Measurements from ENCODE around the gene DYRK4. TPM values are rescaled to one million over a fixed set of nuclear protein-coding genes. Genes with fewer than 3 reads are reported as not detected.

The DYRK4 gene
- polyA plus RNA-seq, 4 donors, result 23.7 to 63.3 (median 28.9) TPM

- H3K4me3 ChIP-seq (ENCODE audit: low read depth in 1 of 3, low read length in 3 of 3), result no peak overlapping the region
- FAIRE-seq (no peak), DNase-seq (no peak)
- no peaks in the 10 kb centered on the region for H3K27me3 ChIP-seq (ENCODE audit: control insufficient read depth in 3 of 3, insufficient read depth in 3 of 3, low read length in 3 of 3)
- WGBS, 3 donors, result 92 to 94% (median 92%) methylated on average over 4 of the region's 4 CpGs
- H3K36me3 ChIP-seq (ENCODE audit: control insufficient read depth in 3 of 3, insufficient read depth in 2 of 3, low read depth in 1 of 3, low read length in 3 of 3), result no peaks in the 10 kb centered on the region
- no peaks in the 10 kb centered on the region for H3K4me1 ChIP-seq (ENCODE audit: control insufficient read depth in 3 of 3, insufficient read depth in 2 of 3, low read depth in 1 of 3, low read length in 2 of 3)
- H3K9me3 ChIP-seq (ENCODE audit: control insufficient read depth in 2 of 2, insufficient read depth in 1 of 2, low read depth in 1 of 2, low read length in 1 of 2), result no peaks in the 10 kb centered on the region
- H3K27ac ChIP-seq (ENCODE audit: low read depth in 1 of 3, low read length in 2 of 3), result no peak overlapping the region
These were observed 7.3 kb downstream of the DYRK4 start for GRCh38 chr12:4569261-4569660.

- H3K36me3 ChIP-seq (ENCODE audit: control insufficient read depth in 3 of 3, insufficient read depth in 2 of 3, low read depth in 1 of 3, low read length in 3 of 3), result no peaks in the 10 kb centered on the region
- no peak for FAIRE-seq
- 80 to 94% (median 87%) methylated on average over 7 of the region's 7 CpGs for WGBS, 3 donors
These were observed 10.7 kb downstream of the DYRK4 start for GRCh38 chr12:4572680-4573079.

DNA sequence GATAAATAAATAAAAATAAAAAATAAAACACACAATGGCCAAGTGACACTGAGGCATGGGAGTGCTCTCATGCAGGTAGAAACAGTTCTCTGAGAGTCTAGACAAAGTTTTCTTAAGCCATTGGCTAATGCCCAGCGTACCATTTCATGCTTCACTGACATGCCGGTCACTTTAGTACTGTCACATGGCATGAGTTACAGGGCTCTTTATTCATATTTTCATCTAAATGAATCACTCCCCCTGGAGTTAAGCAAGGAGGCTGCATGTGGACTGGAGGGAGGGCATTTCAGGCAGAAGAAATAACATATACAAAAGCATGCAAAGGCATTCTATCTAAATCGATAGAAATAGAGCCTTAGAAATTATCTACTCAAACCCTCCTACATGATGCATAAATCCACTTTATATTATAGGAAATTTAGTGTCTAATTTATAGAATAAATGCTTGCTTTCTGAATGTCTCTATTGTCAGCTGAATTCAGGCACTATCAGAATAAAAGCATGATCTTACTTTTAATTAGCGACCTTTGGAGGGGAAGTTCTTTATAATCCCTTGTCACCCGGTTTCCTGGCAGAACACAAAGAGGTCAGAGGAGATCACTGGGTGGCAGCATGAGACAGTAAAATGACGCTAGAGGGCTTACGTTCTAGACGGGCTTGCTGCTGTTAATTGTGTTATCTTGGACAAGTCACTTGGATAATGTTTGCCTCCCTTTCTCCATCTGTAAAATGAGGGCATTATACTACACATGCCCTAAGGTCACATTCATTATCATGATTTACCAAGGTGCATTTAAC is 17.5 kb downstream of the DYRK4 start:
- H3K4me3 ChIP-seq (ENCODE audit: low read depth in 1 of 3, low read length in 3 of 3), result no peak overlapping the region
- H3K27me3 ChIP-seq (ENCODE audit: control insufficient read depth in 3 of 3, insufficient read depth in 3 of 3, low read length in 3 of 3), result no peaks in the 10 kb centered on the region
- H3K27ac ChIP-seq (ENCODE audit: low read depth in 1 of 3, low read length in 2 of 3), result no peak overlapping the region
- 21 to 37% (median 30%) methylated on average over 8 of the region's 8 CpGs for WGBS, 3 donors
- DNase-seq (peak; percentile 24 to 73), FAIRE-seq (no peak)
- H3K36me3 ChIP-seq (ENCODE audit: control insufficient read depth in 3 of 3, insufficient read depth in 2 of 3, low read depth in 1 of 3, low read length in 3 of 3), result no peaks in the 10 kb centered on the region
- H3K9me3 ChIP-seq (ENCODE audit: control insufficient read depth in 2 of 2, insufficient read depth in 1 of 2, low read depth in 1 of 2, low read length in 1 of 2), result no peaks in the 10 kb centered on the region
- H3K4me1 ChIP-seq (ENCODE audit: control insufficient read depth in 3 of 3, insufficient read depth in 2 of 3, low read depth in 1 of 3, low read length in 2 of 3), result no peaks in the 10 kb centered on the region

More at GRCh38 chr12:4572680-4573079, 10.7 kb downstream of the DYRK4 start:
- Histone ChIP-seq H3K27ac (ENCODE audit: low read depth in 1 of 3, low read length in 2 of 3) (no peak overlapping the region), H3K9me3 (ENCODE audit: control insufficient read depth in 2 of 2, insufficient read depth in 1 of 2, low read depth in 1 of 2, low read length in 1 of 2) (no peaks in the 10 kb centered on the region), H3K27me3 (ENCODE audit: control insufficient read depth in 3 of 3, insufficient read depth in 3 of 3, low read length in 3 of 3) (no peaks in the 10 kb centered on the region), H3K4me1 (ENCODE audit: control insufficient read depth in 3 of 3, insufficient read depth in 2 of 3, low read depth in 1 of 3, low read length in 2 of 3) (no peaks in the 10 kb centered on the region), H3K4me3 (ENCODE audit: low read depth in 1 of 3, low read length in 3 of 3) (no peak overlapping the region)
- no peak for DNase-seq

DNA sequence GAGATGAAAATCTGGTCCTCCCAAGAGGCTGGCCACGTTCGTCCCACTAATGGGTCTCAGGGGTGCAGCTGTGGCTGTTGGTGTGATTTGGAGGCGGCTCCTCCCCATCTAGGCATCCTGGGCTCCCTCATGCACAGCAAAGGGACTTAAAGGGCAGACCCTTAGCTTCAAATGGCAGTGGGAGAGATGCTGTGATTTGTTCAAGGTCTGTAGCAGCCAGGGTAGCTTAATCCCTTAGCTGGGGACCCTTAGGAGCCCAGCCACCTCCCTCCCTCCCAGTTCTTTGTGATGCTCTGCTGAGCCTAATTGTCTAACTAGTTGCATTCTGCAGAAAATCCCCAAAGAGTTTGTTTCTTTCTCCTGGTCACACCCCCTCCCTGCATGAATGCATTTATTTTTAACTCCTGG is 18.3 kb downstream of the DYRK4 start:
- Histone ChIP-seq H3K9me3 (ENCODE audit: control insufficient read depth in 2 of 2, insufficient read depth in 1 of 2, low read depth in 1 of 2, low read length in 1 of 2) (no peaks in the 10 kb centered on the region), H3K27ac (ENCODE audit: low read depth in 1 of 3, low read length in 2 of 3) (no peak overlapping the region), H3K27me3 (ENCODE audit: control insufficient read depth in 3 of 3, insufficient read depth in 3 of 3, low read length in 3 of 3) (no peaks in the 10 kb centered on the region), H3K36me3 (ENCODE audit: control insufficient read depth in 3 of 3, insufficient read depth in 2 of 3, low read depth in 1 of 3, low read length in 3 of 3) (no peaks in the 10 kb centered on the region), H3K4me1 (ENCODE audit: control insufficient read depth in 3 of 3, insufficient read depth in 2 of 3, low read depth in 1 of 3, low read length in 2 of 3) (no peaks in the 10 kb centered on the region), H3K4me3 (ENCODE audit: low read depth in 1 of 3, low read length in 3 of 3) (no peak overlapping the region)
- DNase-seq (no peak), FAIRE-seq (no peak)
- 69 to 80% (median 74%) methylated on average over 3 of the region's 3 CpGs for WGBS, 3 donors

- Histone ChIP-seq H3K4me1 (ENCODE audit: control insufficient read depth in 3 of 3, insufficient read depth in 2 of 3, low read depth in 1 of 3, low read length in 2 of 3) (no peaks in the 10 kb centered on the region), H3K27me3 (ENCODE audit: control insufficient read depth in 3 of 3, insufficient read depth in 3 of 3, low read length in 3 of 3) (no peaks in the 10 kb centered on the region), H3K4me3 (ENCODE audit: low read depth in 1 of 3, low read length in 3 of 3) (no peak overlapping the region), H3K9me3 (ENCODE audit: control insufficient read depth in 2 of 2, insufficient read depth in 1 of 2, low read depth in 1 of 2, low read length in 1 of 2) (no peaks in the 10 kb centered on the region), H3K27ac (ENCODE audit: low read depth in 1 of 3, low read length in 2 of 3) (no peak overlapping the region), H3K36me3 (ENCODE audit: control insufficient read depth in 3 of 3, insufficient read depth in 2 of 3, low read depth in 1 of 3, low read length in 3 of 3) (no peaks in the 10 kb centered on the region)
- no peak for FAIRE-seq
- no peak for DNase-seq
- WGBS, 3 donors, result 66 to 81% (median 76%) methylated on average over 4 to 6 of the region's 6 CpGs
These were observed 22.3 kb downstream of the DYRK4 start for GRCh38 chr12:4584281-4584680.

GRCh38 chr12:4584896-4585295 is 22.9 kb downstream of the DYRK4 start:
- Histone ChIP-seq H3K9me3 (ENCODE audit: control insufficient read depth in 2 of 2, insufficient read depth in 1 of 2, low read depth in 1 of 2, low read length in 1 of 2) (no peaks in the 10 kb centered on the region), H3K27ac (ENCODE audit: low read depth in 1 of 3, low read length in 2 of 3) (no peak overlapping the region), H3K4me1 (ENCODE audit: control insufficient read depth in 3 of 3, insufficient read depth in 2 of 3, low read depth in 1 of 3, low read length in 2 of 3) (no peaks in the 10 kb centered on the region), H3K4me3 (ENCODE audit: low read depth in 1 of 3, low read length in 3 of 3) (no peak overlapping the region), H3K27me3 (ENCODE audit: control insufficient read depth in 3 of 3, insufficient read depth in 3 of 3, low read length in 3 of 3) (no peaks in the 10 kb centered on the region), H3K36me3 (ENCODE audit: control insufficient read depth in 3 of 3, insufficient read depth in 2 of 3, low read depth in 1 of 3, low read length in 3 of 3) (no peaks in the 10 kb centered on the region)
- WGBS, 3 donors, result 86 to 94% (median 88%) methylated on average over 7 of the region's 7 CpGs
- FAIRE-seq (no peak), DNase-seq (no peak)

GRCh38 chr12:4586500-4586899 is 24.5 kb downstream of the DYRK4 start:
- WGBS, 3 donors, result 25 to 48% (median 43%) methylated on average over 5 of the region's 5 CpGs

GRCh38 chr12:4587108-4587507 is 25.1 kb downstream of the DYRK4 start:
- H3K27ac ChIP-seq (ENCODE audit: low read depth in 1 of 3, low read length in 2 of 3), result no peak overlapping the region
- H3K36me3 ChIP-seq (ENCODE audit: control insufficient read depth in 3 of 3, insufficient read depth in 2 of 3, low read depth in 1 of 3, low read length in 3 of 3), result no peaks in the 10 kb centered on the region
- no peaks in the 10 kb centered on the region for H3K9me3 ChIP-seq (ENCODE audit: control insufficient read depth in 2 of 2, insufficient read depth in 1 of 2, low read depth in 1 of 2, low read length in 1 of 2)
- H3K4me1 ChIP-seq (ENCODE audit: control insufficient read depth in 3 of 3, insufficient read depth in 2 of 3, low read depth in 1 of 3, low read length in 2 of 3), result no peaks in the 10 kb centered on the region
- no peak for FAIRE-seq
- H3K27me3 ChIP-seq (ENCODE audit: control insufficient read depth in 3 of 3, insufficient read depth in 3 of 3, low read length in 3 of 3), result no peaks in the 10 kb centered on the region
- WGBS, 3 donors, result 78 to 87% (median 84%) methylated on average over 9 of the region's 9 CpGs
- H3K4me3 ChIP-seq (ENCODE audit: low read depth in 1 of 3, low read length in 3 of 3), result no peak overlapping the region
- DNase-seq, result no peak

More at GRCh38 chr12:4586500-4586899, 24.5 kb downstream of the DYRK4 start:
- Histone ChIP-seq H3K4me3 (ENCODE audit: low read depth in 1 of 3, low read length in 3 of 3) (no peak overlapping the region), H3K4me1 (ENCODE audit: control insufficient read depth in 3 of 3, insufficient read depth in 2 of 3, low read depth in 1 of 3, low read length in 2 of 3) (no peaks in the 10 kb centered on the region), H3K9me3 (ENCODE audit: control insufficient read depth in 2 of 2, insufficient read depth in 1 of 2, low read depth in 1 of 2, low read length in 1 of 2) (no peaks in the 10 kb centered on the region), H3K36me3 (ENCODE audit: control insufficient read depth in 3 of 3, insufficient read depth in 2 of 3, low read depth in 1 of 3, low read length in 3 of 3) (no peaks in the 10 kb centered on the region), H3K27me3 (ENCODE audit: control insufficient read depth in 3 of 3, insufficient read depth in 3 of 3, low read length in 3 of 3) (no peaks in the 10 kb centered on the region), H3K27ac (ENCODE audit: low read depth in 1 of 3, low read length in 2 of 3) (no peak overlapping the region)
- FAIRE-seq, result no peak
- peak in 1 of 2 donors; percentile 35 for DNase-seq

GRCh38 chr12:4588916-4589315 is 26.9 kb downstream of the DYRK4 start:
- Histone ChIP-seq H3K9me3 (ENCODE audit: control insufficient read depth in 2 of 2, insufficient read depth in 1 of 2, low read depth in 1 of 2, low read length in 1 of 2) (no peaks in the 10 kb centered on the region), H3K4me3 (ENCODE audit: low read depth in 1 of 3, low read length in 3 of 3) (no peak overlapping the region), H3K27me3 (ENCODE audit: control insufficient read depth in 3 of 3, insufficient read depth in 3 of 3, low read length in 3 of 3) (no peaks in the 10 kb centered on the region), H3K36me3 (ENCODE audit: control insufficient read depth in 3 of 3, insufficient read depth in 2 of 3, low read depth in 1 of 3, low read length in 3 of 3) (no peaks in the 10 kb centered on the region), H3K4me1 (ENCODE audit: control insufficient read depth in 3 of 3, insufficient read depth in 2 of 3, low read depth in 1 of 3, low read length in 2 of 3) (no peaks in the 10 kb centered on the region), H3K27ac (ENCODE audit: low read depth in 1 of 3, low read length in 2 of 3) (no peak overlapping the region)
- DNase-seq, result no peak
- 89 to 94% (median 92%) methylated on average over 3 of the region's 3 CpGs for WGBS, 3 donors
- FAIRE-seq, result no peak

All from small intestine (tissue), 7 donors.